Activated naive CD4-positive, alpha-beta T cell (primary cell): ENCODE data around the gene RAB43.
"Not testable (repeated sequence)": the region's sequence is repeated elsewhere in the genome, so short reads cannot be mapped to it uniquely, and the experiment has no call there.

ENCODE experiments used
- DNase-seq, 4 experiments: peaks; one replicate each; lab custom pipeline; 2025; lab: John Stamatoyannopoulos, UW

RAB43 gene

GRCh38 chr3:129088312-129088711 lies 33.3 kb downstream of the RAB43 start:
- DNase-seq = not testable (repeated sequence)

- not testable (repeated sequence) for DNase-seq
These were observed 33.7 kb downstream of the RAB43 start for GRCh38 chr3:129087904-129088303.

- DNase-seq = no peak
These were observed 34.4 kb downstream of the RAB43 start for GRCh38 chr3:129087138-129087702.

GRCh38 chr3:129085818-129086217 lies 35.8 kb downstream of the RAB43 start:
- no peak for DNase-seq

GRCh38 chr3:129085165-129085715 lies 36.4 kb downstream of the RAB43 start:
- no peak for DNase-seq

GRCh38 chr3:129084501-129084900 lies 37.1 kb downstream of the RAB43 start:
- no peak for DNase-seq

GRCh38 chr3:129082026-129082425 lies 39.6 kb downstream of the RAB43 start:
- no peak for DNase-seq

- no peak for DNase-seq
These were observed 40.1 kb downstream of the RAB43 start for GRCh38 chr3:129081503-129081902.

GRCh38 chr3:129078510-129078909 lies 43.1 kb downstream of the RAB43 start:
- no peak for DNase-seq

GRCh38 chr3:129077222-129077621 lies 44.4 kb downstream of the RAB43 start:
- DNase-seq = no peak

GRCh38 chr3:129070086-129070885 lies 51.3 kb downstream of the RAB43 start:
- no peak for DNase-seq

GRCh38 chr3:129069313-129070085 lies 52.1 kb downstream of the RAB43 start:
- not testable (repeated sequence) for DNase-seq

- no peak for DNase-seq
These were observed 53.2 kb downstream of the RAB43 start for GRCh38 chr3:129068291-129068886.

- DNase-seq = not testable (repeated sequence)
These were observed 53.9 kb downstream of the RAB43 start for GRCh38 chr3:129067719-129068118.

- DNase-seq = no peak
These were observed 55.9 kb downstream of the RAB43 start for GRCh38 chr3:129065720-129066073.

GRCh38 chr3:129065016-129065719 lies 56.4 kb downstream of the RAB43 start:
- no peak for DNase-seq

- no peak for DNase-seq
These were observed 57.6 kb downstream of the RAB43 start for GRCh38 chr3:129063841-129064482.

- no peak for DNase-seq
These were observed 58.4 kb downstream of the RAB43 start for GRCh38 chr3:129063091-129063640.

- no peak for DNase-seq
These were observed 59.4 kb downstream of the RAB43 start for GRCh38 chr3:129061888-129062834.
